HepG2 (cell line): ENCODE measurements around the gene RASSF7. TPM values are rescaled to one million over a fixed set of nuclear protein-coding genes. Genes with fewer than 3 reads are reported as not detected.
A peak's percentile ranks its signal among the peaks of the same experiment; 100 is the strongest.

Experiments
- BCL3 ChIP-seq: sonication (generic); formaldehyde crosslinking; IDR thresholded peaks from 2 replicates; pipeline ENCODE4 v1.5.1; 2020; ENCODE audit warnings: mild to moderate bottlenecking, missing genetic modification reagents, moderate library complexity
- CC2D1A ChIP-seq: sonication (generic); formaldehyde crosslinking; IDR thresholded peaks from 2 replicates; pipeline ENCODE4 v1.8.1; 2023; ENCODE audit warnings: mild to moderate bottlenecking, missing genetic modification reagents
- FOXA3 ChIP-seq: IDR thresholded peaks from 2 replicates; pipeline ENCODE4 v1.6.1; 2016; ENCODE audit warnings: missing genetic modification reagents, missing compliant biosample characterization
- MAX ChIP-seq: IDR thresholded peaks from 2 replicates; pipeline ENCODE4 v1.6.1; 2012; ENCODE audit warnings: inconsistent platforms
- MEIS1 ChIP-seq: sonication (generic); formaldehyde crosslinking; IDR thresholded peaks from 2 replicates; pipeline ENCODE4 v1.9.0; 2021; ENCODE audit warnings: mild to moderate bottlenecking, missing genetic modification reagents, moderate library complexity, borderline replicate concordance
- MIER3 ChIP-seq: IDR thresholded peaks from 2 replicates; pipeline ENCODE4 v1.6.1; 2016; ENCODE audit warnings: missing compliant biosample characterization, borderline replicate concordance
- NR2C2 ChIP-seq: sonication (generic); formaldehyde crosslinking; IDR thresholded peaks from 2 replicates; pipeline ENCODE4 v1.4.0; 2020; ENCODE audit warnings: missing genetic modification reagents, mild to moderate bottlenecking, moderate library complexity, borderline replicate concordance
- PAX8 ChIP-seq: sonication (generic); formaldehyde crosslinking; IDR thresholded peaks from 2 replicates; pipeline ENCODE4 v1.8.0; 2022; ENCODE audit warnings: mild to moderate bottlenecking, missing genetic modification reagents, borderline replicate concordance
- TEAD2 ChIP-seq: sonication (generic); formaldehyde crosslinking; IDR thresholded peaks from 2 replicates; pipeline ENCODE4 v1.9.0; 2021; ENCODE audit warnings: missing genetic modification reagents
- polyA plus RNA-seq, 8 experiments: library from polyadenylated mRNA; depleted of rRNA in 3 of 8; stranded (reverse) in 7 of 8; unstranded in 1 of 8; fragments of >200 nt; fragmentation: Illumina TruSeq in 4 of 8; extraction: Trizol in 4 of 8; gene quantifications; 2 replicates each; pipeline versions ENCODE4 v1.2.1 to v1.2.3, GENCODE V29; 2011 to 2016; ENCODE audit warnings: low read depth in 4 of 8, missing spikeins in 1 of 8, mixed read lengths in 1 of 8; ENCODE audit not compliant: insufficient read depth in 1 of 8
- total RNA-seq, 5 experiments: library from RNA; depleted of rRNA; stranded (reverse); fragments of >200 nt; fragmentation: Illumina TruSeq; extraction: Trizol; gene quantifications; 2 replicates each; pipeline ENCODE4 v1.2.3, GENCODE V29; 2016; ENCODE audit warnings: low read depth in 1 of 5
- TF ChIP-seq, protein P1 (sequence below): IDR thresholded peaks from 2 replicates; pipeline ENCODE4 v1.4.0; 2020; ENCODE audit warnings: mild to moderate bottlenecking, missing genetic modification reagents
- TF ChIP-seq, protein P2 (sequence below): sonication (generic); formaldehyde crosslinking; conservative IDR thresholded peaks from 2 replicates; pipeline ENCODE4 v1.4.0; 2020; ENCODE audit warnings: missing genetic modification reagents
- TF ChIP-seq, protein P3 (sequence below): sonication (generic); formaldehyde crosslinking; IDR thresholded peaks from 2 replicates; pipeline ENCODE4 v1.5.1; 2020; ENCODE audit warnings: mild to moderate bottlenecking, moderate library complexity, missing genetic modification reagents
- TF ChIP-seq, protein P4 (sequence below): sonication (generic); formaldehyde crosslinking; IDR thresholded peaks from 2 replicates; pipeline ENCODE4 v1.8.0; 2022; ENCODE audit warnings: mild to moderate bottlenecking, missing genetic modification reagents, moderate library complexity

RASSF7 gene
- total and polyA plus RNA-seq, 2 of the 13 experiments (the other 11 are each of a cell fraction or from before 2014, with no cell fraction given): 20.2 to 28.6 TPM

DNA sequence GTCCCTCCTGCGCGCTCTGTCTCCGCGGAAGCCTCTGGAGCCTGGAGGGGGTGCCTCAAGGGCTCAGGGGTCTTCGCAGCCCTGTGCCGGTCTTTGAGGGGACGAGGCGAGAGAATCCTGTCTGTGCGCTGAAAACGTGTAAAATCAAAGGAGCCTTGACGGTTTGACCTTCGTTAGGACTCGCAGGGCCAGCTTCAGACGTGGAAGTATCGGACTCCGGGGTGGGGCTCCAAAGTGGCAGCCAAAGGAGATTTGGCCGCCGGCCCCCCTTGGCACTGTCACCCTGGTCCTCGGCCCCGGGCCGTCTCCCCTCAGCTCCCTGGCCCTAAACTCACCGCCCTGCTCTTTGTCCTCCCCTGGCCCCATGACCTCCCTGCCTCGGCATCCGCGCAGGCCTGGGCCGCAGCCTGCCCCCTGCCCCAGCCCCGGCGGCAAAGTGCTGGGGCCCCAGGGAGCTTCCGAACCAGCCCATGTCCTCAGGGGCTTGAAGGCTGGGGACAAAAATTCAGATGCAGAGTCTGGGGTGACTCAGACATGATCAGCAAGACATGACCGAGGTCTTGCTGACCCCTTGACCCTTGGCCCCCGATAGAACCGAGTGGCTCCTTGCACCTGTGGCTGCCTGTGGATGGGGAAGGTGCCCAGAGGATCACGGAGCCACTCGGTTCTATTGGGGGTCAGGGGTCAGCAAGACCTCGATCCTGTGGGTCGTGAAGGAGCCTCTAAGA, 8.6 kb downstream of the RASSF7 start (continued):
- TF ChIP-seq MEIS1 (CRISPR knock-in tag): no peak
- no peak for TF ChIP-seq BCL3 (CRISPR knock-in tag)
- TF ChIP-seq, protein P1, sequence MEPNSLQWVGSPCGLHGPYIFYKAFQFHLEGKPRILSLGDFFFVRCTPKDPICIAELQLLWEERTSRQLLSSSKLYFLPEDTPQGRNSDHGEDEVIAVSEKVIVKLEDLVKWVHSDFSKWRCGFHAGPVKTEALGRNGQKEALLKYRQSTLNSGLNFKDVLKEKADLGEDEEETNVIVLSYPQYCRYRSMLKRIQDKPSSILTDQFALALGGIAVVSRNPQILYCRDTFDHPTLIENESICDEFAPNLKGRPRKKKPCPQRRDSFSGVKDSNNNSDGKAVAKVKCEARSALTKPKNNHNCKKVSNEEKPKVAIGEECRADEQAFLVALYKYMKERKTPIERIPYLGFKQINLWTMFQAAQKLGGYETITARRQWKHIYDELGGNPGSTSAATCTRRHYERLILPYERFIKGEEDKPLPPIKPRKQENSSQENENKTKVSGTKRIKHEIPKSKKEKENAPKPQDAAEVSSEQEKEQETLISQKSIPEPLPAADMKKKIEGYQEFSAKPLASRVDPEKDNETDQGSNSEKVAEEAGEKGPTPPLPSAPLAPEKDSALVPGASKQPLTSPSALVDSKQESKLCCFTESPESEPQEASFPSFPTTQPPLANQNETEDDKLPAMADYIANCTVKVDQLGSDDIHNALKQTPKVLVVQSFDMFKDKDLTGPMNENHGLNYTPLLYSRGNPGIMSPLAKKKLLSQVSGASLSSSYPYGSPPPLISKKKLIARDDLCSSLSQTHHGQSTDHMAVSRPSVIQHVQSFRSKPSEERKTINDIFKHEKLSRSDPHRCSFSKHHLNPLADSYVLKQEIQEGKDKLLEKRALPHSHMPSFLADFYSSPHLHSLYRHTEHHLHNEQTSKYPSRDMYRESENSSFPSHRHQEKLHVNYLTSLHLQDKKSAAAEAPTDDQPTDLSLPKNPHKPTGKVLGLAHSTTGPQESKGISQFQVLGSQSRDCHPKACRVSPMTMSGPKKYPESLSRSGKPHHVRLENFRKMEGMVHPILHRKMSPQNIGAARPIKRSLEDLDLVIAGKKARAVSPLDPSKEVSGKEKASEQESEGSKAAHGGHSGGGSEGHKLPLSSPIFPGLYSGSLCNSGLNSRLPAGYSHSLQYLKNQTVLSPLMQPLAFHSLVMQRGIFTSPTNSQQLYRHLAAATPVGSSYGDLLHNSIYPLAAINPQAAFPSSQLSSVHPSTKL (CRISPR knock-in tag): peak; percentile 17; the same call in 1 of the 2 replicates
- TF ChIP-seq CC2D1A: no peak
- TF ChIP-seq TEAD2: no peak
- TF ChIP-seq PAX8 (CRISPR knock-in tag): no peak
- no peak for TF ChIP-seq FOXA3 (CRISPR knock-in tag)
- TF ChIP-seq MIER3: peak; percentile 28; the same call in 1 of the 2 replicates
- peak; percentile 49 for TF ChIP-seq MAX
- peak; percentile 55 for TF ChIP-seq NR2C2 (CRISPR knock-in tag)
- TF ChIP-seq, protein P2, sequence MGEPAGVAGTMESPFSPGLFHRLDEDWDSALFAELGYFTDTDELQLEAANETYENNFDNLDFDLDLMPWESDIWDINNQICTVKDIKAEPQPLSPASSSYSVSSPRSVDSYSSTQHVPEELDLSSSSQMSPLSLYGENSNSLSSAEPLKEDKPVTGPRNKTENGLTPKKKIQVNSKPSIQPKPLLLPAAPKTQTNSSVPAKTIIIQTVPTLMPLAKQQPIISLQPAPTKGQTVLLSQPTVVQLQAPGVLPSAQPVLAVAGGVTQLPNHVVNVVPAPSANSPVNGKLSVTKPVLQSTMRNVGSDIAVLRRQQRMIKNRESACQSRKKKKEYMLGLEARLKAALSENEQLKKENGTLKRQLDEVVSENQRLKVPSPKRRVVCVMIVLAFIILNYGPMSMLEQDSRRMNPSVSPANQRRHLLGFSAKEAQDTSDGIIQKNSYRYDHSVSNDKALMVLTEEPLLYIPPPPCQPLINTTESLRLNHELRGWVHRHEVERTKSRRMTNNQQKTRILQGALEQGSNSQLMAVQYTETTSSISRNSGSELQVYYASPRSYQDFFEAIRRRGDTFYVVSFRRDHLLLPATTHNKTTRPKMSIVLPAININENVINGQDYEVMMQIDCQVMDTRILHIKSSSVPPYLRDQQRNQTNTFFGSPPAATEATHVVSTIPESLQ: no peak
- TF ChIP-seq, protein P3, sequence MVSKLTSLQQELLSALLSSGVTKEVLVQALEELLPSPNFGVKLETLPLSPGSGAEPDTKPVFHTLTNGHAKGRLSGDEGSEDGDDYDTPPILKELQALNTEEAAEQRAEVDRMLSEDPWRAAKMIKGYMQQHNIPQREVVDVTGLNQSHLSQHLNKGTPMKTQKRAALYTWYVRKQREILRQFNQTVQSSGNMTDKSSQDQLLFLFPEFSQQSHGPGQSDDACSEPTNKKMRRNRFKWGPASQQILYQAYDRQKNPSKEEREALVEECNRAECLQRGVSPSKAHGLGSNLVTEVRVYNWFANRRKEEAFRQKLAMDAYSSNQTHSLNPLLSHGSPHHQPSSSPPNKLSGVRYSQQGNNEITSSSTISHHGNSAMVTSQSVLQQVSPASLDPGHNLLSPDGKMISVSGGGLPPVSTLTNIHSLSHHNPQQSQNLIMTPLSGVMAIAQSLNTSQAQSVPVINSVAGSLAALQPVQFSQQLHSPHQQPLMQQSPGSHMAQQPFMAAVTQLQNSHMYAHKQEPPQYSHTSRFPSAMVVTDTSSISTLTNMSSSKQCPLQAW: peak; percentile 79; the same call in 1 of the 2 replicates
- TF ChIP-seq, protein P4, sequence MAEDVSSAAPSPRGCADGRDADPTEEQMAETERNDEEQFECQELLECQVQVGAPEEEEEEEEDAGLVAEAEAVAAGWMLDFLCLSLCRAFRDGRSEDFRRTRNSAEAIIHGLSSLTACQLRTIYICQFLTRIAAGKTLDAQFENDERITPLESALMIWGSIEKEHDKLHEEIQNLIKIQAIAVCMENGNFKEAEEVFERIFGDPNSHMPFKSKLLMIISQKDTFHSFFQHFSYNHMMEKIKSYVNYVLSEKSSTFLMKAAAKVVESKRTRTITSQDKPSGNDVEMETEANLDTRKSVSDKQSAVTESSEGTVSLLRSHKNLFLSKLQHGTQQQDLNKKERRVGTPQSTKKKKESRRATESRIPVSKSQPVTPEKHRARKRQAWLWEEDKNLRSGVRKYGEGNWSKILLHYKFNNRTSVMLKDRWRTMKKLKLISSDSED (CRISPR knock-in tag): no peak
